ENCODE results near the gene TFPI. TPM values are rescaled to one million over a fixed set of nuclear protein-coding genes. Genes with fewer than 3 reads are reported as not detected.
"Not testable (repeated sequence)": the region's sequence is repeated elsewhere in the genome, so short reads cannot be mapped to it uniquely, and the experiment has no call there.

Gene TFPI
- total RNA-seq, 1 donor from 2014 or later, result 366 TPM

GRCh38 chr2:187575751-187576067, 21.5 kb upstream of the TFPI start:
- DNase-seq (no peak), ATAC-seq (no peak)
- no peak overlapping the region for H3K4me3 ChIP-seq
- H3K27ac ChIP-seq, result peak overlapping the region; percentile 65
- H3K9me3 ChIP-seq, result no peaks in the 10 kb centered on the region
- TF ChIP-seq CTCF (IDR thresholded peaks at IDR 0.05), result no peak
- intact Hi-C loops (cut with DNase I), result loop anchor here (5.0 kb wide), 1 partner anchor 78 kb away; no protein-coding TSS in a partner anchor
- no peaks in the 10 kb centered on the region for H3K4me1 ChIP-seq
- H3K36me3 ChIP-seq, result no peaks in the 10 kb centered on the region
- H3K27me3 ChIP-seq, result no peaks in the 10 kb centered on the region

GRCh38 chr2:187574969-187575750, 20.9 kb upstream of the TFPI start:
- Histone ChIP-seq H3K9me3 (no peaks in the 10 kb centered on the region), H3K36me3 (no peaks in the 10 kb centered on the region), H3K4me3 (peak overlapping the region; percentile 8), H3K27me3 (no peaks in the 10 kb centered on the region), H3K4me1 (no peaks in the 10 kb centered on the region), H3K27ac (peak overlapping the region; percentile 65)
- intact Hi-C loops (cut with DNase I), result loop anchor here (5.0 kb wide), 1 partner anchor 78 kb away; no protein-coding TSS in a partner anchor
- TF ChIP-seq CTCF (IDR thresholded peaks at IDR 0.05), result no peak
- ATAC-seq, result no peak
- DNase-seq, result no peak

- DNase-seq (no peak), ATAC-seq (no peak)
- H3K4me1 ChIP-seq, result no peaks in the 10 kb centered on the region
- no peaks in the 10 kb centered on the region for H3K36me3 ChIP-seq
- H3K27me3 ChIP-seq, result no peaks in the 10 kb centered on the region
- no peak overlapping the region for H3K27ac ChIP-seq
- no peak overlapping the region for H3K4me3 ChIP-seq
- no peaks in the 10 kb centered on the region for H3K9me3 ChIP-seq
- TF ChIP-seq CTCF (IDR thresholded peaks at IDR 0.05), result no peak
- intact Hi-C loops (cut with DNase I), result no loop called here
Measured at GRCh38 chr2:187573722-187574121, 19.5 kb upstream of the TFPI start.

GRCh38 chr2:187571996-187572395, 17.8 kb upstream of the TFPI start:
- H3K27me3 ChIP-seq; DNase-seq; intact Hi-C loops (cut with DNase I); H3K4me1 ChIP-seq; H3K27ac ChIP-seq; H3K36me3 ChIP-seq; H3K4me3 ChIP-seq; H3K9me3 ChIP-seq; ATAC-seq: not testable (repeated sequence)

- intact Hi-C loops (cut with DNase I), result no loop called here
- ATAC-seq (no peak), DNase-seq (no peak)
- no peaks in the 10 kb centered on the region for H3K9me3 ChIP-seq
- no peaks in the 10 kb centered on the region for H3K36me3 ChIP-seq
- no peak overlapping the region for H3K4me3 ChIP-seq
- H3K27ac ChIP-seq, result no peak overlapping the region
- H3K4me1 ChIP-seq, result no peaks in the 10 kb centered on the region
- H3K27me3 ChIP-seq, result no peaks in the 10 kb centered on the region
- TF ChIP-seq CTCF (IDR thresholded peaks at IDR 0.05), result no peak
Measured at GRCh38 chr2:187569571-187569970, 15.3 kb upstream of the TFPI start.

GRCh38 chr2:187569042-187569441, 14.8 kb upstream of the TFPI start:
- H3K9me3 ChIP-seq, result no peaks in the 10 kb centered on the region
- TF ChIP-seq CTCF (IDR thresholded peaks at IDR 0.05), result no peak
- intact Hi-C loops (cut with DNase I), result no loop called here
- H3K27ac ChIP-seq, result no peak overlapping the region
- no peak overlapping the region for H3K4me3 ChIP-seq
- no peaks in the 10 kb centered on the region for H3K36me3 ChIP-seq
- ATAC-seq (no peak), DNase-seq (no peak)
- H3K4me1 ChIP-seq, result no peaks in the 10 kb centered on the region
- no peaks in the 10 kb centered on the region for H3K27me3 ChIP-seq
